ENCODE measurements around the gene SDCCAG8. TPM values are rescaled to one million over a fixed set of nuclear protein-coding genes. Genes with fewer than 3 reads are reported as not detected.

SDCCAG8 gene
- total RNA-seq, 4 donors from 2014 or later = 21.6 to 62.7 (median 39.8) TPM

DNA sequence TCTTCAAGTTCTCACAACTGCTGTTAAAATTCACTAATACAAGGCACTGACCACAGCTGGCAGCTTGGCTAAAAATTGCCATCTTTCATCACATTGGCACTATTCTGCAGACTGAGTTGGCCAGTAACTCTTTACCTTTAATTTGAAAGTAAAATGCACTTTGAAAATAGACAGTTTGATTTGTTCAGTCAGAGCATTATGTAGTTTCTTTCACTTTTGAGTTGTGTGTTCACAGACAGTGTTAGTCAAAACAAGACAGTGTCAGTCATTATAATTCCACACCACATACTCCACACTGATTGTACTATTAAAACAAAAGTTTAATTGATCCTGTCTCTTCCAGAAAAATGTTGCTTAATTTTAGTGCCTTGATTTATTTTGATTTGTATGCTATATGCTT is 160.7 kb downstream of the SDCCAG8 start:
- no peaks in the 10 kb centered on the region for H3K9me3 ChIP-seq
- H3K4me1 ChIP-seq = peaks cover 5% of the 10 kb centered on the region
- no peak for DNase-seq (ENCODE audit: low spot score in 2 of 2)
- no peak for TF ChIP-seq POLR2AphosphoS5 (IDR thresholded peaks at IDR 0.05)
- no peak for TF ChIP-seq POLR2A (IDR thresholded peaks at IDR 0.05)
- no peak for TF ChIP-seq EP300 (IDR thresholded peaks at IDR 0.05)
- TF ChIP-seq, protein P1, sequence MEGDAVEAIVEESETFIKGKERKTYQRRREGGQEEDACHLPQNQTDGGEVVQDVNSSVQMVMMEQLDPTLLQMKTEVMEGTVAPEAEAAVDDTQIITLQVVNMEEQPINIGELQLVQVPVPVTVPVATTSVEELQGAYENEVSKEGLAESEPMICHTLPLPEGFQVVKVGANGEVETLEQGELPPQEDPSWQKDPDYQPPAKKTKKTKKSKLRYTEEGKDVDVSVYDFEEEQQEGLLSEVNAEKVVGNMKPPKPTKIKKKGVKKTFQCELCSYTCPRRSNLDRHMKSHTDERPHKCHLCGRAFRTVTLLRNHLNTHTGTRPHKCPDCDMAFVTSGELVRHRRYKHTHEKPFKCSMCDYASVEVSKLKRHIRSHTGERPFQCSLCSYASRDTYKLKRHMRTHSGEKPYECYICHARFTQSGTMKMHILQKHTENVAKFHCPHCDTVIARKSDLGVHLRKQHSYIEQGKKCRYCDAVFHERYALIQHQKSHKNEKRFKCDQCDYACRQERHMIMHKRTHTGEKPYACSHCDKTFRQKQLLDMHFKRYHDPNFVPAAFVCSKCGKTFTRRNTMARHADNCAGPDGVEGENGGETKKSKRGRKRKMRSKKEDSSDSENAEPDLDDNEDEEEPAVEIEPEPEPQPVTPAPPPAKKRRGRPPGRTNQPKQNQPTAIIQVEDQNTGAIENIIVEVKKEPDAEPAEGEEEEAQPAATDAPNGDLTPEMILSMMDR (IDR thresholded peaks at IDR 0.05) = no peak
- no peak overlapping the region for H3K27ac ChIP-seq
- H3K4me3 ChIP-seq = no peak overlapping the region
- H3K36me3 ChIP-seq = peaks cover 14% of the 10 kb centered on the region
- no peaks in the 10 kb centered on the region for H3K27me3 ChIP-seq

DNA sequence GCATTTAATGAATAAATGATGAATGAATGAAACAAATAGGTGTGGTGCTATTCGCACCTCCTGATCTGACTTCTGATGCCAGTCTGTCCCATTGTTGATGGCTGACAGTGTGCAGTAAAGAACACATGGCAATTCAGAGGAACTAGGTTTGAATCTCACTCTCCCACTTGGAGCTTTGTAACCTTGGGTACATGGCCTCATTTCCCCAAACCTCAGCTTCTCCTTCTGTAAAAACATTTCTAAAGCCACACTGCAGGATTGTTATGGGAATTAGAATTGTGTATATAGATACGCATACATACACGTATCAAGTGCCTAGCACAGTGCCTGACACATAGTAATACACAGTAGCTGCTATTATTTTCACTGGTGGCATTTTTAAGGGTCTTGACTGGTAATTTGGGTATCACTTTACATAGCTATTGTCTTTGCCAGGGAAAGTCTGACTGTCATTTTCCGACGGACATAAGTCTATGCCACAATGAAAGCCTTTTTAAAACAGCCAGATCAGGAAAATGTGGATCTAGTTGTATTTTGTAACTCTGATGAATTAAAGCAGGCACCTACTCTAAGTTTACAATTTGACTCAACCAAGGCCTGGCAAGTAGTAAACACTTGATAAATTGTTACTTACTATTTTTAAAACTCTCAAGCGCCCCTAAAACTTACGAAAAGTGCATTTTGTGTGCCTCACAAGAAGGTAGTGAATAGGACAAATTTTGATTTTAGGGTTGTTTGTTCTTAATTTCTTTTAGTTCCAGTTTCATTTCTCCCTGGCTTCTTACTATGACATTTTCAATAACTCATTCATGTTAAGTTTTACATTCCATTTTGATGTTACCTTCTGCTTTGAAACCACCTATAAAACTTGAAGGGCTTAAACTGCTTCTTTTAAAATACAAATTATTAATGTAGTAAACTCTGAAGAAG is 164.4 kb downstream of the SDCCAG8 start:
- Histone ChIP-seq H3K4me1 (peaks cover 13% of the 10 kb centered on the region), H3K27me3 (no peaks in the 10 kb centered on the region), H3K9me3 (no peaks in the 10 kb centered on the region), H3K27ac (no peak overlapping the region), H3K4me3 (no peak overlapping the region), H3K36me3 (peaks cover 14% of the 10 kb centered on the region)
- no peak for TF ChIP-seq EP300 (IDR thresholded peaks at IDR 0.05)
- WGBS = 85% methylated on average over 7 of the region's 7 CpGs
- DNase-seq (ENCODE audit: low spot score in 2 of 2) = no peak

DNA sequence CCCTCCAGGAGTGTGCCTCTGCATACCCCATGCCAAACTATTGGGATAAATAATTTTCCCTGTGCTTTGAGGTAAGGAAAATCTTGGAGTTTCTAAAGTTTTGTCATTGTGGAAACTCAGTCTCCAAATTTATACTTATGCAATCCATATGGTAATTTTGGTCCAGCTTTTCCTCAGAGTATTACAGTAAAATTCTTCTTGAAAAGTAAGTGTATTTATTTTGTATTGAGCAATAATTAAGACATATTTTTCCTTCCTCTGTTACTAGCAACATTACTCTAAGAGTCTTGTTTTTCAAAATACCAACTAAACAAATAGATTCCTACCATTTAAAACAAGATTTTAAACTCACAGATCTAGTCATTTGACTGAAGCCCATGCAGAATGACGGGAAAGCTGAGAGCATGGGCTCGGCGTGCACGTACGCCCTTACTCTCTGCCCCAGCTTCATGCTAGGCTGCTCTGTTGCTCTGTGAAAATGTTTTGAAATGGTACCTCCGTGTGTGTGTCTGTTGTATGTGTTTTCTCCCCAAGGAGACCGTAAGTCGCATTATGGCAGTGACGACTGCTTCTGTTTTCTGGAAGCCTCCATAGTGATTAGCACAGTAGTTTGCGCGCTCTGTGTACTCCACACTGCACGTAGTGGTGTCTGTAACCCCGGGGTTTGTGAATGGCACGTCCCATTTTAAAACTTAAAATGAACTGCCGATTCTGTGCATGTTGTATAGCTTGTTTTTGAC is 165.3 kb downstream of the SDCCAG8 start:
- Histone ChIP-seq H3K4me1 (peaks cover 13% of the 10 kb centered on the region), H3K9me3 (no peaks in the 10 kb centered on the region), H3K4me3 (peak overlapping the region; percentile 33), H3K27ac (no peak overlapping the region), H3K36me3 (peaks cover 6% of the 10 kb centered on the region), H3K27me3 (no peaks in the 10 kb centered on the region)
- 65% methylated on average over 15 of the region's 15 CpGs for WGBS
- no peak for DNase-seq (ENCODE audit: low spot score in 2 of 2)
- no peak for TF ChIP-seq POLR2AphosphoS5 (IDR thresholded peaks at IDR 0.05)
- TF ChIP-seq POLR2A (IDR thresholded peaks at IDR 0.05) = no peak
- no peak for TF ChIP-seq EP300 (IDR thresholded peaks at IDR 0.05)
- TF ChIP-seq, protein P1 (IDR thresholded peaks at IDR 0.05) = no peak

DNA sequence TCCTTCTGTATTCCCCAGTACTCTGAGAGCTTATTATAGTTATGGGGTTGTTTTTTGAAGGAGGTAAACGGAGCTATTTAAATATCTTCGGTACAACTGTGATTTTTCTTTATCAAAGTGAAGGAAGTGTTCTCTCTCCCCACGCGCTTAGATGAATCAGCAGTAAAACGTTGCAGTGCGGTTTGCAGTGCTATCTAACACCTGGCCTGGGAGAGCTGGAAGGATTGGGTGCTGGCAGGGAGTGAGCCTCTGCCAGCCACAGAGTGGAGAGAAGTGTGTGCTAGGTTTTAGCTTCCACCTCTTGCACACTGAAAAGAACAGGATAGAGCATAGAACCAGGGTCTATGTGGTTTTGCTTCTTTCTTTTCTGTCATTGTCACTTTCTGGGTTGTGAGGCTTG is 165.9 kb downstream of the SDCCAG8 start:
- H3K4me3 ChIP-seq = peak overlapping the region; percentile 33
- no peak overlapping the region for H3K27ac ChIP-seq
- H3K27me3 ChIP-seq = no peaks in the 10 kb centered on the region
- WGBS = 15% methylated on average over 6 of the region's 6 CpGs
- H3K36me3 ChIP-seq = peaks cover 3% of the 10 kb centered on the region
- H3K4me1 ChIP-seq = peaks cover 13% of the 10 kb centered on the region
- H3K9me3 ChIP-seq = no peaks in the 10 kb centered on the region
- TF ChIP-seq POLR2AphosphoS5 (IDR thresholded peaks at IDR 0.05) (no peak), EP300 (IDR thresholded peaks at IDR 0.05) (no peak)
- TF ChIP-seq, protein P1 (IDR thresholded peaks at IDR 0.05) = no peak
- DNase-seq (ENCODE audit: low spot score in 2 of 2) = no peak

DNA sequence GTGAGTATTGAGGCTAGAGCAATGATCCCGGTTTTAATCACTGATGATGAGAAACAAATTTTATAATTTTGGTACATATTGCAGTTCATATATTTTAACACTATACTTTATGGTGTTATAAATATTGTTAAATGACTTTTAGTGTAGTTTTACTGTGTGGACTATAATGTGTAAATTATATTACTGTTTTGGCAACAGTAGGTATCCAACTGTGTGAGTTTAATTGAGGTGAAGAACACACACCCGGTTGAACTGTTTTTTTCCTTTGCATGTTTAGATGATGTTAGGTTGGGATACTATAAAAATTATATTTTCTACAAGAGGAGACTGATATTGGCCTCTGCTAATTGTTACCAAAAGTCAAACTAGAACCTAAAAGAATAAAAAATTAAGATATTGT is 166.5 kb downstream of the SDCCAG8 start:
- H3K36me3 ChIP-seq = peaks cover 9% of the 10 kb centered on the region
- peaks cover 13% of the 10 kb centered on the region for H3K4me1 ChIP-seq
- TF ChIP-seq, protein P1 (IDR thresholded peaks at IDR 0.05) = no peak
- TF ChIP-seq EP300 (IDR thresholded peaks at IDR 0.05) (no peak), POLR2A (IDR thresholded peaks at IDR 0.05) (no peak), POLR2AphosphoS5 (IDR thresholded peaks at IDR 0.05) (no peak)
- no peaks in the 10 kb centered on the region for H3K9me3 ChIP-seq
- H3K27me3 ChIP-seq = no peaks in the 10 kb centered on the region
- H3K4me3 ChIP-seq = no peak overlapping the region
- WGBS = 70% methylated on average over 2 of the region's 2 CpGs
- no peak for DNase-seq (ENCODE audit: low spot score in 2 of 2)
- no peak overlapping the region for H3K27ac ChIP-seq

Data from suprapubic skin (tissue), 4 donors.